ENCODE data around the gene PIBF1.

DNA sequence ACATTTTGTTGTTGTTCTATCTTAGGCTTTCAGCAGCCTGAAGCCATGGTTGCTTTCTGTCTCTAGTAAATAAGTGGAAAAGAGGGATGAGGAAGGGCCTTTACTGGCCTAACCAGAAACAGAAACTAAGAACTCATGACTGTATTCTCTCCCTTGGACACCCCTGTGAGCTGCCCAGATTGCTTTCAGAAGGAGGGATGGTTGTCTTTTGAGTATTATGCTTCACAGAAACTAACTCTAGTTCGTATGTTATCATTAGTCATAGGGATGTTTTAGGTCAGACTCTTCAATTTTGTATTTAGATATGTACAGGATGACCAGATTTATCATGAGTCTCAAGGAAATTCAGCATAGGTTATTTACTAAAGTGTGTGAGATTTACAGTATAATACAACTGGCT, 36.7 kb upstream of the PIBF1 start:
- TF ChIP-seq POLR2A (IDR thresholded peaks at IDR 0.05; ENCODE audit: low read length) (no peak), GATA1 (IDR thresholded peaks at IDR 0.05; ENCODE audit: low read depth, low read length) (no peak)
